NCI-H748 treated with DMSO at 0.1 percent for 48 hours (cell line): ENCODE data around the gene PTS.

Experiments
- DNase-seq: peaks from one replicate; lab custom pipeline; 2025; lab: John Stamatoyannopoulos, UW

The PTS gene

DNA sequence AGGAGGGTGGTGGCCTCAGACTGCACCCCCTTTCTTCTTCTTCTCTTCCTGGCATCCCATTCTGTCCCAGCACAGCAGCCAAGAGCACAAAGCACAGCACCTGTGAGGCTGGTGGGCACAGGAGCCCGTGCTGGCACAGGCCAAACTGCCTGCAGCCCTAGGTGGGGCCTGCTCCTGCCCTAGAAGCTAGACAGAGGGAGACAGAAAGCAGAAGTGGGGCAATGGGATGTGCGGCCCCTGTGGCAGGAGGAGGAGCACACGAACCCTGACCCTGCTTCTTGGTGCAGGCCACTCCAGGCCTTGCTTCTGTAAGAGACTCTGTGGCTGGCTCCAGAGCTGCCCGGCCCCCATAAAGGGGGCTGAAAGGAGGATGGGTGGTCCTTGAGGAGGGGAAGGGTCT lies 3.9 kb upstream of the PTS start:
- DNase-seq = no peak

DNA sequence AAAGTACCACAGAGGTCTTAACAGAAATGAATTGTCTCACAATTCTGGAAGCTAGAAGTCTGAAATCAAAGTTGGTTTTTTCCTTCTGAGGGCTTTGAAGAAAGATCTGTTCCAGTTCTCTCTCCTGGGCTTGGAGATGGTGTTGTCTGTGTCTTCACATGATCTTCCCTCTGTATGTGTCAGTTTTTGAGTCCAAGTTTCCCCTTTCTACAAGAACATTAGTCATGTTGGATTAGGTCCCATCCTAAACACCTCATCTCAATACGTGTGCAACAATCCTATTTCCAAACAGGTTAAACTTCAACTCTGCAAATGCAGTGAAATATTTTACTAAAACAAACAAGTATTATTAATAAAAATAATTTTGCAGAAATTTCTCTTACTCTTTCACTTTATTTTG lies 3.1 kb upstream of the PTS start:
- DNase-seq = no peak

DNA sequence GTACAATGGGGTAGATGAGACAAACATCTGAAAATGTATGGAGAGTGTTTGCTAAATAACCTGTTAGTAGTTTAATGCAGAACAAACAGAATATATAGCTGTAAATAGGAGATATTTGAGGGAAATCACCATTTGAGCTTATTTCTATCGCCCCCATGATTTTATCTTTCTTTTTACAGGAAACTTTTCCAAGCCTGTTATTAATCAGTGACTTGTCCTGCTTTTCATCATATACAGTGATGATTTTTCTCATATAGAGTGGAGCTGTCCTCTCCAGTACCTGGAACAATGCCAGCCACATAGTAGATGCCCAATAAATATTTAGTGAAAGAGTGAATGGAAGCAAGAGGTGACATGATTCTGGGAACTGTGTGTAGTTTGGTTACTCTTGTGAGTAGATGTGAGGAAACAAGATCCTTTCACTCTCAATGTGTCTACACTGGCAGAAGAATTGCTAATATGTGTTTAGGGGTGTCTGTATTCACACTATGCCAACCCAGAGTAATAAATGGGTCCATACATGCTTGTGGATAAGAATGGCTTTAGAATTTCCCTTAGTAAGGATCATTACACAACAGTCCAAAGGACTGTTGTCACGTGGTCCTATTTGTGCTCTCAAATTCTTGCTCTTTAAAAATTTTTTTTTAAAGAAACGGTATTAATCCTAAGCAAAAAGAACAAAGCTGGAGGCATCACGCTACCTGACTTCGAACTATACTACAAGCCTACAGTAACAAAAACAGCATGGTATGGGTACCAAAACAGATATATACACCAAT lies 2.3 kb upstream of the PTS start:
- DNase-seq = no peak

DNA sequence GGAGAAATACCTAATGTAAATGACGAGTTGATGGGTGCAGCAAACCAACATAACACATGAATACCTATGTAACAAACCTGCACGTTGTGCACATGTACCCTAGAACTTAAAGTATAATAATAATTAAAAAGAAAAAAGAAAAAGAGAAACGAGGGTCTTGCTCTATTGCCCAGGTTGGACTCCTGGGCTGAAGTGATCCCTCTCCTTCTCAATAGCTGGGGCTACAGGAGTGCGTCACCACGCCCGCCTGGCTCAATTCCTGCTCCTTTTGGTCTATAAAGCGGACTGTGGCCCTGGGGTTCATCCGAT lies 521 bp upstream of the PTS start:
- no peak for DNase-seq

DNA sequence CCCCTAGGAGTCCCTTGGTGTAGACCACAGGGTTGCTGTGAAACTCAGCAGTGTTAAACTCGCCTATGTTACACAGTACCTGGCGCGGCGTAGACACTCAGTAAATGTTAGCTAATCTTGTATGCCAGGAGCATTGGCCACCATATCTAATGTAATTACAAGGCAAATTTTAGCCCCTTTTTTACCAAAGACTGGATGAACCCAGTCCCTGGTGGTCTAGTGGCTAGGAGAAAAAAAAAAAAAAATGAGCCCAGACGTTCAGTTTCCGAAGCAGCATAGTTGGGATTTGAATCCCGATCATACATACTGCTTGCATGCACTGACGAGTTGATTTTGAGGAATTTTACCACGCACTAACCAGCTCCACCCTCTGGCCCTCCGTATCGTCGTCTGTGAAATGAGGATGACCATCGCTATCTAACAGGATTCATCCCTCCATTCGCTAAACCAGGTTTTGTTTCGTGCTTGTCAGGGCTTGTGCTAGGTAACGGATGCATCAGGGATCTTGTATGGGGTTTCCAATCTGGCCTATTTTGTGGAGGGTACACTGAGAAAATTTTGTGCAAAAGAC lies 688 bp downstream of the PTS start:
- DNase-seq = no peak

DNA sequence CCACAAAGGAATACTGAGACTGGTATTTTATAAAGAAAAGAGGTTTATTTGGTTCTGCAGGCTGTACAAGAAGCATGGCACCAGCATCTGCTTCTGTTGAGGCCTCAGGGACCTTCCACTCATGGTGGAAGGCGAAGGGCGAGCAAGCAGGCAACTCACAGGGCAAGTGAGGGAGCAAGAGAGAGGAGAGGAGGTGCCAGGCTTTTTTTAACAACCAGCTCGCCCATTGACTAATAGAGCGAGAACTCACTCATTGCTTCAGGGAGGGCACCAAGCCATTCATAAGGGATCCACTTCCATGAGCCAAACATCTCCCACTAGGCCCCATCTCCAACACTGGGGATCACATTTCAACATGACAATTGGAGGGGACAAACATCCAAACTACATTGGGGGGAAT lies 1.2 kb downstream of the PTS start:
- DNase-seq = no peak

DNA sequence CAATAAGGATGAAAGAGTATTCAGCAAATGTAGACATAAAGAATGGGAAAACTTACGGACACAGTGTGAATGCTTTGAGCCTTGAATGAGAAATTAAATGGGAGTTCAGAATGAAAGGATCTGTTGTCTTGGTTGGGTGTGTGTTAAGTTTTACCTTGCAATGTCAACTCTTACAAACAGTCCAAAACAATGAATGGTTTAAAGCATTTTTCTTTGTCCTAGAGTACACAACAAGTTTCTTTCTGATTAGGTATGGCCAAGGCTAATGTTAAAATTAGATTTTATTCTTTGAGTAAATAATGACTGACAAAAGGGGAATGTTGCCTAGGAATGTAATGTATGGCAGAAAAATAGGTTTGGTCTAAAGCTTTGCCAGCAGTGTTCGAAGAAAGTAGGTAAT lies 2.5 kb downstream of the PTS start:
- no peak for DNase-seq

DNA sequence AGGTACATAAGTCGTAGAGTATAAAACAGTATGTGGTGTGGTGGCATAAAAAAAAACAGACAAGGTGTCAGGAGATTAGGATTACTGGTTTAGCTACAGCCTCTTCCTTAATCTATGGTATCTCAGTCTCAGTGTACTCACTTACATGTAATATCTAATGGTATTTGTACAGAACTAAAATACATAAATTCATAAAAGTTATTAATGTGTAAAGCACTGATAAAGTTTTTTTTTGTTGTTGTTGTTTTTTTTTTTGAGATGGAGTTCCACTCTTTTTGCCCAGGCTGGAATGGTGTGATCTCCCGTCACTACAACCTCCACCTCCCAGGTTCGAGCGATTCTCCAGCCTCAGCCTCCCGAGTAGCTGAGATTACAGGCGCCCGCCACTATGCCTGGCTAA lies 2.9 kb downstream of the PTS start:
- no peak for DNase-seq

DNA sequence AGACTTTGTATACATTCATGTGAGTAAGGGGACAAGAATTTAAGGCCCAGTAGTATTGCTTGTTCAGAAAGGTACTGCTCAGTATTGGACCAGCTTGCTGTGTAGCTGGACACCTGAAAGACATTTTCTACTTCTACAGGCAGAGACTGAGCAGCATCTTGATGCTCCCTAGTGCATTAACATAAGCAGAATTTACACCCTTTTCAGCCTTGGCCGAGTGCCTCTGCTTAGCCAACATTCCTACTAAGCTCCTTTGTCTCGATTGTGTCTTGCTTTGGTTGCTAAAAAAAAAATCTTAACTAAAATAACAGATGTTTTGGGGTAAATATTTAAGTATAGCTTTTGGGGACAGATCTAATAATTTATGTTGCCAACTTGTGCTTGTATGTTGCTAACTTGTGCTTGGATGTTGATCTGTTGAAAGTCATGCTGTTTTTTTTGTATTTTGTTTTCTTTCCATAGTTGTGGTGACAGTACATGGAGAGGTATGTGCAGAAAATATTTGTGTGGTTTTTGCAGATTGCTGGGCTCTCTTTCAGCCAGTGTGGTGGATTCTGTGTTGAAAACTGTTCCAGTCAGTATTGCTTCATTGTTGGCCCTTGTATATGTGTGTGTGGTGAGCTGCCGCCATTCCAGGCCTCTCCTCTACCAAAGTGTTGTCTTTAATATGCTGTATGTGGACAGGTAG lies 3.7 kb downstream of the PTS start:
- no peak for DNase-seq

DNA sequence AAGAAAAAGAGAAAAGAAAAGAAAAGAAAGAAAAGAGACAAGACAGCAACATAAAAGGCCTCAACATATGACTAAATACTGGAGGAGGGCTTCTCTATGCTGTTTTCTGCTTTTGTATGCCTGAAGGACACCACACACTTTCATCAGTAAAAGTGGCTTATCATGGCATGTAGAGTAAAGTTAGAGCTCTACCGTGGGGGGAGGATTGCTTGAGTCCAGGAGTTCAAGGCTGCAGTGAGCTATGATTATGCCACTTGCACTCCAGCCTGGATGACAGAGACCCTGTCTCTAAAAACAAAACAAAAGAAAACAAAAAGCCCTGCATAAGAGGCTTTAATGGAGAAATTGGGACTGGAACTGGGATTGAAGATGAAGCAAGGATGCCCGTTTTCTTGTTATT lies 5.7 kb downstream of the PTS start:
- no peak for DNase-seq

DNA sequence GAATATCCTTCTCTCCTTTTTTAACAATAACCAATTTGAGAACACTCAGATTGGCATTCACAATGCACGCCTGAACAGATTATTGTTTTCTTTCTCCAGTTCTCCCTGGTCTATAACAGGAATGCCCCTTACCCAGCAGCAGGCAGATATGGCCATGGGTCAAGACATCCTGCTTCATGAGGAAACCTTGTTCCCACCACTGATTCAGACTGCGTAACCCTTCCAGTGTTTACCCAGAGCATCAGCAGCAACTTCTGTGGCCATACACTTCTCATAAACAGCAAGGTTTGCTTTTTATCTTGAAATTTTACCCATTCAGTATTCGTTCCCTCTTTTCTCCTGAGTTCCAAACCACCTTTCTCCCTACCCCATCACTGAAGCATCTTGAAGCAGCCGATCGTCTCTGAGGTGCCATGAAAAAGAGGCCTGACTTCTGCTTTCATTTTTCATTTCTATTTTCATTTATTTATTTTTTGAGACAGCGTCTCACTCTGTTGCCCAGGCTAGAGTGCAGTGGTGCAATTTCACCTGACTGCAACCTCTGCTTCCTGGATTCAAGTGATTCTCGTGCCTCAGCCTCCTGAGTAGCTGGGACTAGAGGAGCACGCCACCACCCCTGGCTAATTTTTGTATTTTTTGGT lies 9.6 kb downstream of the PTS start:
- no peak for DNase-seq

DNA sequence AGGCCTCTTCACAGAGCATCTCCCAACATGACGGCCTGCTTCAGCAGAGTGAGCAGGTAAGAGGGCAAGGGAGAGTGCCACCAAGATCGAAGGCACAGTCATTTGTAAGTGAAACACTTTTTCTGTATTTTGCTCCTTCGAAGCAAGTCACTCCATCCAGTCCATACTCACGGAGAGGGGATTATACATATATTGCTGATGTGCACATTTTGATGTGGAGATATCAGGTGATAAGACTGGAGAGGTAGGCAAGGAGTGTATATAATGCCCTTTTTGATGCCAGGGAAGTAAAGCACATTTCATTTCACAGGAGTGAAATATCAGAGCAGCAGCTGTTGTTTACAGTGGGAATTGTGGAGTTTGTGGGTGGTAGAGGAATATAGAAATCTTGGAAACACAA lies 11.2 kb downstream of the PTS start:
- DNase-seq = no peak

DNA sequence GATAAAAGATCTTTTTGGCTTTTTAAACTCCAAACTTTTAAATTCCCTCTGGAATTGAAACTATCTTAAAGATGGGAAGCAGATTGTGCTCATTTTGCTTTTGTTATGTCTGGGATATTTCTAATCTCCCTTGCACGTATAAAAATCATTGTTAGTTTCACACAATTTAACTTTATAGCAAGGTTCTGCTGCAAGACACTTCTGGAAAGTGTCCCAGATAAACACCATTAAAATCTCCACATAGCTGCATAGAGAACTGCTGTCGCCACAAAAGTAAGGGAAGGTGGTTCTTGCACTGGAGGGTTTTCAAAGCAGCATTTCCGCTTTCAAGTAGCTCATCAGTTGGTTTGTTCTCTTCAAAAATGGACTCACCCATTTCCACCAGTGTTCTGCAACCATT lies 11.8 kb downstream of the PTS start:
- no peak for DNase-seq

DNA sequence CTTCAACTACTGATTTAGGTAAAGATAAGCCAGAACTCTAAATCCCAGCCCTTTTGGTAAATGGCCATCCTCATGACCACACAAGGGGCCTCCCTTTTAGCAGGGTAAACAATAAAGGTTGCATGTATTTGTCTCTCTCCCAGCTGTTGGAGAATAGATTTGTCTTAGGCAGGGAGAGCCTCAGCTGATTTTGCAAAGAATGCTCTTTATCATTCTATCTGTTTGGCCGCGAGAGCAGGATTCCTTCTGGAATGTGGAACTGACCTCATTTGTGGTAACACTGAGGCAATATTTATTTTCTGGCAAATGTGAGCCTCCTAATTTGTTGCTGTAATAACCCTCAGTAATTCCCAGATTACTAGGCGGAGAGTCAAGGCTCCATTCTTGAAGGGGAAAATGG lies 15.3 kb downstream of the PTS start:
- no peak for DNase-seq

DNA sequence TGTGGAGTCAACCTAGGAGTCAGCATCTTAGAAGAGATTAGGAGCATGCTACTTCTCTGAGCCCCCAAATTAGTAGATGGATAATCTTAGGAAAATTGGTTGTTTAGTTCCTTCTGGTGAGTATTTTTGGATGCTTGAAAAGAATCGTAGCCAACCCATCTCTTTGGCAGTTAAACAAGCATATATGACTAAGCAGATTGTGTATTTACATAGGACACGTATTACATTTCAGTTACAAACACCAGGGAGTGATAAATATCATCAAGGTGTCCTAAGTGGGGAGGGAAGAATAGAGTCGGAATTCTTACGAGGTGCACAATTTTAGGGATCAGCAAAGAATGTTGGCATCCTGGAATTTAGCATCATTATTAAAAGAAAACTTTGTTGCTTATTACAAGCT lies 21.0 kb downstream of the PTS start:
- DNase-seq = no peak

DNA sequence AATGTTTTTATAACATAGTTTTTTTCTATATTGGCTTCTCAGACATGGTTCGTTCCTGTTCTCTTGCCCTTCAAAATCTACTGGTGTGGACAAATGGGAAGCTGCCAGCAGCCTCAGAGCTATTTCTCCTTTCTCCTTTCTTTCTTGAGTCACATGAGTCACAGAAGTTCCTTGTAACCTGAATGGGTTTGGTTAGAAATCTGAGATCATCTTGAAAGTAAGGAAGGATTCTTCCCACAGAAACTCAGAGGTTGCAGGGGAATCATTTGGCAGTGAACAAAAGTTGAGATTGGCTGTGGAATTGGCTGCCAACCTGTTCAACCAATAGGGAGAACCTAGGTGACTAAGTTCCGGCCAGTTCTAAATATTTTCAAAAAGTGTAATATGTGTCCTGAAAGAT lies 22.0 kb downstream of the PTS start:
- DNase-seq = no peak

DNA sequence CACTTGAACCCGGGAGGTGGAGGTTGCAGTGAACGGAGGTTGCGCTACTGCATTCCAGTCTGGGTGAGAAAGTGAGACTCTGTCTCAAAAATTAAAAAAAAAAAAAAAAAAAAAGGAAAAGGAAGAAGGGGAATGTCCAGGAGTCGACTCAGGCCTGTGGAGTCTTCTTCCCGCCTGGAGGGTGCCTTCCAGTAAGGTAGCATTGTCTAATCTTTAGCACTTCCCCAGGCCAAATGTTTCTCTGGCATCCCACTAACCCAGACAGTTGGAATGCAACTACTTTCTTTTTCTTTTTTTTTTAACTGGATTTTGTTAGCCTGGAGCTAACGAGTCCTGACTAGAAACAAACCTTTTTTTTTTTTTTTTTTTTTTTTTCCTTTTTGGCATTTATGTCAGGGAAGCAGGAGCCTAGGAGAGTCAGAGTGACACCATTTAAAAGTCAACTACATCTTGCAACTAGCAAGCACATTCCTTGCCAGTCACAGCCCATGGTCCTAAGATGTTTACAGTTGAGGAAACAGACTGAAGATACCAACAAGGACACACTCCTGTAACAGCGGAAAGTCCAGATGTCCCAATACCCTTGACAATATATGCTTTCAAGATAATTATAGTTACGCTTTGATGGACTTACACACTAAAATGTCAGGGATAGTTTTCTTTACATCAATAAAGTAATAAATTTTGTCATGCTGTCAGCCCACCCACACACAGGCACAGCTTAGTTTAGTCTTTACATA lies 23.8 kb downstream of the PTS start:
- no peak for DNase-seq

DNA sequence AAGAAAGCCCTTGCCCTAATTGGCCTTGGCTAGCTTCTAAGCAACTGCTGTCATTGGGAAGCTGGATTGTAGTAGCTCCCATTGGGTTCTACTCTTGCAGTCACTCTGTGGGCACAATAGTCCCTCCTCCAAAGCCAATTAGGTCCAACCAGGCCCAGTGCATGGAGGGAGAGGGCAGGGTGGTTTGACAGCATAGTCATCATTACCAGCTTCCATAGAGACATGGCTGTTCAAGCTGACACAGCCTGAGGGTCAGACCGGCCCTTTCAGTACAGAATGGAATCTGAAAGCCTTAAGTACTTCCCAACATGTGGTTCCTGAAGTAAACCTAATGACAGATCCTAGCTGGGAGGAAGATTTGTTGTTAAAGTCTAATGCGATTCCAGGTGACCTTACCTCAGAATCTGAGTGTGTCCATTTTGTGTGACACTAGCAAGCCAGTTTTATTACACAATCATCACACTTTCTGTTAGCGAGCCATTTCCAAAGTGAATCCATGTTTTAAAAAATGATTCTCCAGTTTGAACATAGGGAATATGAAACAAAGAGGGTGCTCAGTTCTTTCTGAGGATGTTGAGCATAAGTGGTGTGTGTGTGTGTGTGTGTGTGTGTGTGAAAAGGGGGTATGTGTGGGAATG lies 27.5 kb downstream of the PTS start:
- no peak for DNase-seq

DNA sequence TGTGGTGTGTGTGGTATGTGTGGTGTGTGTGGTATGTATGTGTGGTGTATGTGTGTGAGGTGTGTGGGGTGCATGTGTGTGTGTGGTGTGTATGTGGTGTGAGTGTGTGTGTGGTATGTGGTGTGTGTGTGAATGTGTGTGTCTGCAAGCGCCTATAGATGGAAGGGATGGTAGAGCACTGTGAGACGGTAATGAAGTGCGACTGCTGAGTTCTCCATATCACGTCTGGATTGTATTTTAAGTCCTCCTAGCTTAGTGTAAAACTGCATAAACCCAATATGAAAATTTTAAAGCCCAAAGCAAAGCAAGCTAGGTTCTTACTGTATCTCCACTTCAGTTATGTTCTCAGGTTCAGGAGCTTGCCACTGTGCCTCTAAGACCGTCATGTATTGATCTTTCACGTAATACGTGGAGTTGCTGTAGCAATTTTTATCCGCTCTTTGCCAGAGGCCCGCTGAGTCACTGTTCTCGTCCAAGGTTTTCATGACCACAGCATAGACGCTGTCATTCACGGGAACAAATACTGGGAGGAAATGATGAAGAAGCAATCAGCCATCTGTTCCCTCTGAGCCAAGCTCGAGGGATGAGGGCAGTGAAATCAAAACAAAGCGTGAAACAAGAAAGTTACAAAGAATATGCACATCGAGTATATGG lies 29.0 kb downstream of the PTS start:
- DNase-seq = no peak

DNA sequence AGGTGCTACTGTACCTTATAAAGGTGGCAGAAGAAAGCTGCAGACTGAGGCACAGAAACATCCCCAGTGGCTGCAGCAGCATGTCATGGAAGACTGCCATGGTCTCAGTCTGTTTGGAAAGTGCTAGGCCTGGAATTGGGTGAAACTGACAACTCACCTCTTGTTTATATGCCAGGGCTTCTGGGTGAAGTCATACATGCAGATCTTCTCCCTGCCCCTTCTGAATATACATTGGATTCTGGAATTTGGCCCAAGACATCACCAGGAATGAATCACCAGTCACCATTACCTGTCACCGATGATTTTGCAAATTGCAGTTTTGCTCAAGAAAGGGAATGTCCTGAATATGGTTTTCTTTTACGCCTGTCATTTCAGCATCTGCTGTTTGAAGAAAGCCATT lies 34.3 kb downstream of the PTS start, which contains the start of gene PLET1:
Gene PLET1 (minus strand): TSS at position 371 of the 400 bp plus-strand sequence. CDS start 271 bp downstream, at position 100.
- DNase-seq = no peak

DNA sequence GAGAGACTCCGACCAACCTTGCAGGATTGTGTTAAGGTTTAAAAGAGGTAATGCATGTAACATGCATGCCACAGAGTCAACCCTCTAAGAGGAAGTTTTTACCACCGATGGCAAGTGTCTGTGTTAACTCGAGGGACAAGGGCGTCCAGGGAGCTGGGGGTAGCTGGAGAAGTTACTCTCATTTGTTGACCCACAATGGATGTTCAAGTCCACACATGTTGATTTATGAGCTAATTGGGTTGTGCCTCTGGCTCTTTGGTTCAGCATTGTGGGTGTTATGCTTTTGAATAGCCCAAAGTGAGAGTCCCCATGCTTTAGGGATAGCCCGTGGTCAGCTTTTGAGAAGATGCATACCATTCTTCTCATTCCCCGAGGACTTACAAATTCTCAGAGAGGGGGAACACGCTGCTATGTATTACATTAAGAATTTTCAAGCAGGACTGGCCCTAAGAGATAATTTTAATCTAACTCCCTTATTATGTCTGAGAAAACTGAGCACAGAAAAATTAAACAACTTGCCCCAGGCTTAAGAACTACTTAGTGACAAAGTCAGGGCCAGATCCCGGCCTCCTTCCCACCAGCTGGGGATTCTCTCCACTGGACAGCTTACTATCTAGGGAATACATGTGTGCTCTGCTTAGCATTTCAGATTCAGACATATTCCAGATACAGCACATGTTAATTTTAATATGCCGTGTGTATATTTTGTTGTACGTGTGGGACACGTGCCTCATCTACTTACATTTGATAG lies 39.6 kb downstream of the PTS start:
- DNase-seq = no peak
